ENCODE measurements around the gene ZBTB16.
A peak's percentile ranks its signal among the peaks of the same experiment; 100 is the strongest.

The ZBTB16 gene

DNA sequence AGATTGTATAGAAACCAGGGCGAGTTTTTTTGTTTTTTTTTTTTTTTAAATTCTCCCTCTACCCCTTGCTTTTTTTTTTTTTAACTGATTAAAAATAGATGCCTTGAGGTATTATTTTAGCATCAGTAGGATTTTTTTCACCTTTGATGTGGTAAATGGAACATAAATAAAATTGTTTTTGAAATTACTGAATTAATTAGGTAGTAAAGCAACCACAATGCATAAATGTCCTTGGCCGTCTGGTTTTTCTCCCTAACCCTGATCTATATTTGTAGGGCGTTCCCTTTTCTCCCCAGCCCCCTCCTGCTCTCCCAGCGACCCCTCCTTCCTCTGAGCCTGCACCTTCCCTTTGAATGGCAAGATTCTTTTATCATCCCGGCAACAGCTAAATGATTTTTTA is 107.8 kb downstream of the ZBTB16 start:
- DNase-seq (ENCODE audit: low read depth in 3 of 3), result no peak

DNA sequence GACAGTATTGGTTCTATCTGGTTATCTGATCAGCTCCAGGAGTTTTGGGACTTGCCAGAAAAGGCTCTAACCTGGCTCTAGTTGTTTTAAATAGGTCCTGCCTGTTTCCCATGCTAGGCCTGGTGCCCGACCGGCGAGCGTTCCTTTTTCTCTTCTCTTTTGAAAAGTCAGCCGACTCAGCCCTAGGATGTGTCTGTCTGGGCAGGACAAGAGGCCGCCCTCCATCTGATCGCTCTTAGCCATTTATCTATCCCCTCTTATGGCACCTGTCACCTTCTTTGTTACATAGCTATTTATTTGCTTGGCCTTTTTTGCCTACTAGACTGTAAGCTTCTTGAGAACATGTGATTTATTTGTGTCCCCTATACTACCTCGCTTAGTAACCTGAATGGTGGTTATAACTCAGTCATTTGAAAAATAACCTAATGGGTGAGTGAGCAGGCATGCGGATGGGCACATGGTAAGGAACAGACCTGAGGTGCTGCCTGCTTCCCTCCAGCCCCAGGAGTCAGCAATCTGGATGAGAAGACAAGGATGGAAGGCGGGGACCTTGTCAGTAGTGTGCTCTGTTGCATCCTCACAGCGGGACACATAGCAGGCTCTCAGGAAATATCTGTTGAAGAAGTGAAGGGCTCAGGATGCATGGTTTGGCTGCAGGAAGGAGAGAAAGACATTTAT is 108.4 kb downstream of the ZBTB16 start:
- DNase-seq (ENCODE audit: low read depth in 3 of 3), result no peak

DNA sequence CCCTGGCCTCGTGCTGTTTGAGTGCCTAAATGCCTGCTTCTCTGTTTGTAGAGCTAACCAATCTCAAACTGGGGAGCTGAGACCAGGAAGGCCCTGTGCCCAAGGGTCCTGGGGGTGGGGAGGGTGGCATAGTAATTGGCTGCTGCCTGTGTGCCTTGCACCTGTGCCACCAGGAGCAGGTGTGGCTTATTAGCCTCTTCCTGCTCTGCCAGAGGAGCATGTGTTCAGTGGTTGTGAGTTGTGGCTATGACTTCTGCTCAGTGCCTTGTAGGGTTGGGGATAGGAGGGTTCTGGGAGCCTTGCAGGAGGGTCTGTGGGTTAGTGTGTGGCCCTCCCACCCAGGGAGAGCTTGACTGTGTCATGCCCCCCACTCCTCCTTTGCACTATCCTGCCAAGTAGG is 109.2 kb downstream of the ZBTB16 start:
- DNase-seq (ENCODE audit: low read depth in 3 of 3), result no peak

DNA sequence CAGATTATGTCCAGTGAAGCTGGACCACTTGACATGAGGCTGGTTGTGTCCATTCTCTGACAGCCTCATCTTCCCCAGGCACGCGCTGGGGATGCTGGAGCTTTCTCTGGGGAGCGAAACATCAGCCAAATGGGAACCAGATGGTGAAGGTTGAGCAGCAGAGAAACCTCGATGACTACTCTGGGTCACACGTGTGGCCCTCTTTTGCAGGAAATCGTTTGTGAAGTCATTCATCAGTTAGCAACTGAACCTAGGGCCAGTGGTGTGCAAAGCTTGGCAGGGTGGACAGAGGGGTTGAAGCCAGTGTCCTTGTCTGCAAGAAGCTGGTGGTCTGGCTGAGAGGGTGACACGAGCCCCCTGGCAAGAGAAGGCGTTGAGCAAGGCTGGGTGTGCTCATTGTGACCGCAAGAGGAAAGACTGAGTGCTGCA is 109.8 kb downstream of the ZBTB16 start:
- no peak for DNase-seq (ENCODE audit: low read depth in 3 of 3)

DNA sequence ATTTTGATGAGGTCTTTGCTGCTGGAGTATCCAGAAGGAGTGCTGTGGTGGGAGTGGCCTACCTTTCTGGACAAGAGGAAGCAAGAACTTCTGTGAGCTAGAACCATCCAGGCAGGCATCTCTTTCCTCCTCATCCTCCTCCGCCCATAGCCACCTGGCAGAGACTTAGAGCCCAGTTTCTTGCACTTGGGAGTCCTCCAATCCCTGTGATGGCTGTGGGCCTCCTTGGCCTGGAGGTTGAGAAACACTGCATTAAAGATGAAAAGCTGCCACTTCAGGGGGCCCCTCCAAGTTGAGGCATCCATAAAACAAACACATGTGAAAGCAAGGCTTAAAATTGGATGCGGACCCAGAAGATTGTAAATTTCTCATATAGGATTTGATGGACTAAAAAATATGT is 110.3 kb downstream of the ZBTB16 start:
- DNase-seq (ENCODE audit: low read depth in 3 of 3), result no peak

DNA sequence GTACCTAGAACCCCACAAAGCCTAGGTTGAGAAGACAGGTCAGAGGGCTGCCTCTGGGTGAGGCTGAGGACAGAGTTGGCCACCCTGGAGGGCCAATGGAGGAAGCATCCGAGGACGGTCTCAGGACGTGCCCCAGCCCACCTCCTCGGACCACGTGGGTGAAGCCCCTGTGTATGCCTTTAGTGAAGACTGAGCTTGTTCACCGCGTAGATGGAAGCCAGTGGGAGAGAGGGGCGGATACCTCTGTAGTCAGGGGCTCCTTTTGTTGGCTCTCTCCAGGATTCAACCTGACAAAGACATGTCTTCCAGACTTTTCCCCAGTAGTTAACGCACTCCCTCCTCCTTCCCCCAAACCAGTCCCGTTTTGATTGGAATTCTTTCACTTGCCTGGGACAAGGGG is 110.7 kb downstream of the ZBTB16 start:
- no peak for DNase-seq (ENCODE audit: low read depth in 3 of 3)

DNA sequence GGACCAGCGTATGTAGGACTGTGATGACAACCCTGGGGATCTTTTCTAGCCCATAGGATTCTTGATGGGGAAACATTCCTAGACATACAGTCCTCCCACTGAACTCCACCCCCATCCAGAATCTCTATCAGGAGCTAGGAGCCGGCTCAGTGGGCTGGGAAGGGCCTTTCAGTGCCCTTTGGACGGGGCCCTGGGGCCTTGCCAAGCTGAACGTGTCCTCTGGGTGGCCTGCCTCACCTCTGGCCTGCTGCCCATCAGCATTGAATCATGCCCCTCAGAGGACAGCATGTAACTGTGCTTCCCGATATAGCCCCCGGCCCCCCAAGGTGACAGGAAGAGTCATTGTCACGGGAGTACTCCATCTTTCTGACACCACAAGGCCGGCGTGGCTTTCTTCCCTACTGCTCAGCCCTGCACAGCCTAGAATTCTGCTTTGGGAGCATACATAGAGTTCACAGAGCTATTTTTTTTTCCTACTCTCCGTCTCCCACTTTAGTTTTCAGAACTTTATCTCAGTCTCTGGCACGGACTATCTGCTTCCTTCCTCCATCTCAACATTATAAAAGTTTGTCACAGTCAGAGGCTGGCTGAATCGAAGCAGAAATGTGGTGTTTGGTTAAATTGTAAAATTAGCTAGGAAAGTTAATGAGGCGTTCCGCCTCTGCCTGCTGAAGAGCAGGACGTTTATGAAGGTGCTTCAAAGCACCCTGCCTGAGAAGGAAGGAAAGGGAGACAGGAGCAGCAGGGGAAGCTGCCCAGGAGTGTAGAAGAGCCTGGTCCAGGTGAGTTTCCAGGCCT is 111.9 kb downstream of the ZBTB16 start:
- no peak for DNase-seq (ENCODE audit: low read depth in 3 of 3)

DNA sequence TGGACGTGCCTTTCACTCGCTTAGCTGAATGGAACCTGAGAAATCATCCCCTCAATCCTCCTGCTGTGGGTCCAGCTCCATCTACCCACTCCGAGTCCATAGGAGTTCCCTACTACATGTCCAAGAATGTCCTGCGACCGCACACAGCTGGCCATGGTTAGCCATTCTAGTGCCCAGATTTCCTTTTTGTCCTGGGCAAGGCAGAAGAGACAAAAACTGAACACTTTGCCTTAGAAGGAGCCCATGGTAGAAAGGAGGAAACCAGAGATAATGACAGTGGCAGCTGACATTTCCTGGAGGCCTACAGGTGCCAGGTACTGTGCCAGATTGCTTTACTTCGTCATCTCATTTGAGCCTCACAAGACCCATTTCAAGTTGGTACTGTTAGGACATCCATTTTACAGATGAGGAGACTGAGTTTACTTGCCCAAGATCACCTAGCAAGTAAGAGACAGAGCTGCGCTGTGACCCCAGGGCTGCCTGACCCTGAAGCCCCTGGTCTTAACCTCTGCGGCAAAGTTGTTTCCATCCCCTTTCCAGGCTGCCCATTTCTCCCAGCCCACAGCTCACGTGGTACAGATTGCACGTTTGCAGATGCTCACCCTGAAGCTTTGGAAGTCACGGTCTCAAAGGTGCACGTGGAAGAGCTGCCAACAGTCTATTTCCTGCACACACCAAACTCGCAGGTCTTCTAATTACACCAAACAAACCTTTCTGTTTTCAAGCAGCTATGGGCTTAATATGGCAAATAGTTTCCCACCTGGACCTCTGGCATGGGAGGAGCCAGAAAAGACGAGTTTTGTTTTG is 112.7 kb downstream of the ZBTB16 start:
- no peak for DNase-seq (ENCODE audit: low read depth in 3 of 3)

DNA sequence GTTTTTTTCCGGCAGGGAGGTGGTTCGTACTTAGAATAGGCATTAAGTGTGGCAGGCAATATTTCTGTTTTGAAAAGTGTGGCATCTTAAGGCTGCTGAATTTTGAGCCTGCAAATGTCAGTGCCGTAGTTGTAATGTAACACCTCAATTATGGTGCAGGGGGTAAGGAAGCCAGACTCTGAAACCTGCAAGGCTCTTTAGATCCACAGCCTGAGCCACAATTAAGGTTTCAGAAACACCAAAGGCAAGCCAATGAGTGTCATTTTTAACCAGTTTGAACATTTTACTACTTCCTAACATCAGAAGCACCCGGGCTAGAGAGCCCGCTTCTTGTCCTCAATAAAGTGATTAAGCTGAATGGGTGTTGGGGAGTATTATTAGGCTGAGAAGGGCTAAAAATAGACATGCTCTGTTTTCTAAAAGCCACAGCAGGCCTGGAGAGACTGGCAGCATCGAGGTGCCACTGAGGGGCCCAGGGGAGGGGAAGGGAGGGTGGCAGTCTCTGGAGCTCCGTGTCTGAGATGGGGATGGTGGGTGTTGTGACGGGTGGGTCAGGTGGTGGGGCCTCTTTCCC is 113.4 kb downstream of the ZBTB16 start:
- DNase-seq (ENCODE audit: low read depth in 3 of 3), result no peak

DNA sequence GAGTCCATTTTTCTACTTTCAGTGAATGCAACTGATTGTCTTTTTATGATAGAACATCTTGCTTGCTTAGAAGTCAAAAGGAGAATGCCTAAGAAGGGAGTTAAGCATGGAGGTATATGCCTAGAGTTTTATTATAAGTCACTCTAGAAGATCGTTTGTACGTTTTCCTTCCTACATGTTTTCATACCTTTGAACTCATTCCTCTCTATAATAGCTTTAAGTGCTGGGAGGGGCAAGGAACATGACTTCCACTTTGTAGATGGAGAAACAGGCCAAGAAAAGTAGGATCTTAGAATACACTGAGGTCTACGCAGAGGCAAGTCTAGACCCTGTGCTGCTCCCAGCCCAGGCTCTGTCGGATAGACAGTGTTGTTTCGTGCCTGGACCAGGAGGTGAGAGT is 114.3 kb downstream of the ZBTB16 start:
- no peak for DNase-seq (ENCODE audit: low read depth in 3 of 3)

DNA sequence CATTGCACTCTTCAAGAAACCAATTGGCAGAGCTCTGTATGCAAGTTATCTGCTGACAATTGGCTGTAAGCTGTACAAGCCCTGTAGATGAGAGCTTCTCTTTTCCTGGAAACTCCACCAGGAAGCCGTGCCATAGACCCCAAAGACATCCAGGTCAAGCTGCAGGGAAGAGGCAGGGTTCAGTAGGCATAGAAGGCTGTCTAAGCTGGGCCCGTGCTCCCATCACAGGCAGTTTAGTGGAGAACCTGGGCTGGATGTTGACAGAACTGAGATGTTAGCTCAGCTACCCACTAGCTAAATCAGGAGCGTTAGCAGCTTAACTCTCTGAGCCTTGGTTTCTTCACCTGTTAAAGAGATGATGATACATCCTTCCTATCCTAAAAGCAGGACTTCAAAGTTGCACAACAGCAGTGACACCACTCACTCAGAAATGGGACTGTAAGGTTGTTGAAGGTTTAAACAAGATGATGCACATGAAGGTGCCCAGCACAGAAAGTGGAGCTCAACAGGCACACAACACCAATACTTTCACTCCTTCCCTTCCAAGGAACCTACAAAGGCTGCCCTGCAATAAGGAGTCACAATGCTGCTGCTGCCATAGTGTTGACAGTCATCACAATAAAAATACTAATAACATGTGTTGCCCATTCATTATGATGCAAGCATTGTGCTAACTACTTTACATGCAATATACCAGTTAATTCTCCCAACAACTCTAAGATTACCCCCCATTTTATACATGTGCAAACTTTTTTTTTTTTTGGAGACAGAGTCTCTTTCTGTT is 115.4 kb downstream of the ZBTB16 start:
- no peak for DNase-seq (ENCODE audit: low read depth in 3 of 3)

DNA sequence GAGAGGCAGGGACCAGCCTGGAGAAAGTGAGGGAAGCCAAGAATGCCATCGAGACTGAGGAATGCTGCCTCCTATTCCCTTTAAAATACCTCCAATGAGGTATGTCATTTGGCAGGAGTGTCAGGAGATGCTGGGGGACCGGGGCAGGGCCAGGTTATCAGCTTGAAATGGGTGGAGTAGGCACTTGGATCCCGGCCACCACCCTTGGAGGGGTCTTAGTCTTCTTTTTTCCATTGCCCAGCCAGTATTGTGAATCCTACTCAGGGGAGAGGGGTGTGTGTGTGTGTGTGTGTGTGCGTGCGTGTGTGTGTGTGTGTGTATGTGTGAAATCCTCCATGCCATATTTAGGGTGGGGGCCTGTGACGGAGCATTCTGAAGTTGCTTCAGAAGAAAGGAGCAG is 116.2 kb downstream of the ZBTB16 start:
- no peak for DNase-seq (ENCODE audit: low read depth in 3 of 3)

DNA sequence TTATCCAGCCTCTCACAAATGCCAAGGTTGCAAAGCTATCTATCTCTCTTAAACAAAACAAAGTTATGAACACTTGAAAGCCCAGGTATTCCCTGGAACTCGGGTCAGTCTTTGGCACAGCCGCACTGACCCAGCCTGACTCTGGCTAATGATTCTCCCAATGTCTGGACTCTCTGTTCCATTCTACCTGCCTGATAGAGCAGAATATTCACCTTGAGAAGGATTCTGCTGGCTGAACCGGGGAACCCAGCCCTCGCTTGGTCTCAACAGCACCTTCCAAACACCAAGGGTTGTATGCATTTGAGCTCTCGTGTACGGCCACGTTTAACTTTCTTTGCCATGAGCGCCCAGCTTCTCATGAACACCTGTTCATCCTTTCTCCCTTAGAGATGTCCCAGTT is 116.8 kb downstream of the ZBTB16 start:
- no peak for DNase-seq (ENCODE audit: low read depth in 3 of 3)

DNA sequence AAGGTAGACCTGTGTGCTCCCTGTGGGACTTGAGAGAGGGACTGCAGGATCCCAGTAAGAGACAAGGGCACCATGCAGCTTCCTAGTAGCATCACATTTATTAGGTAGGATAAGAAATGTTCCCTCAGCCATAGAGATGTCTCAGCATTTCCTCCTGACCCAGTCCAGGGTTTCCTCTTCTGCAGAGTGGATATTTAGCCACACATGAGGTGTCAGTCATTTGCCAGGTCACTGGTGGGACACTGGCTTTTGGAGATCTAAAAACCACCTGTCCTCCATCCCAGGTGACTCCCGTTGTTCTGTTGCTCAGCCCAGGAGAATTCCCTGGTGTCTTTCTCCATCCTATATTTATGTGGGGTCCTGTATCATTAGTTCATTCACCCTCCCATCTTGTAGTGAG is 119.1 kb downstream of the ZBTB16 start:
- no peak for DNase-seq (ENCODE audit: low read depth in 3 of 3)

DNA sequence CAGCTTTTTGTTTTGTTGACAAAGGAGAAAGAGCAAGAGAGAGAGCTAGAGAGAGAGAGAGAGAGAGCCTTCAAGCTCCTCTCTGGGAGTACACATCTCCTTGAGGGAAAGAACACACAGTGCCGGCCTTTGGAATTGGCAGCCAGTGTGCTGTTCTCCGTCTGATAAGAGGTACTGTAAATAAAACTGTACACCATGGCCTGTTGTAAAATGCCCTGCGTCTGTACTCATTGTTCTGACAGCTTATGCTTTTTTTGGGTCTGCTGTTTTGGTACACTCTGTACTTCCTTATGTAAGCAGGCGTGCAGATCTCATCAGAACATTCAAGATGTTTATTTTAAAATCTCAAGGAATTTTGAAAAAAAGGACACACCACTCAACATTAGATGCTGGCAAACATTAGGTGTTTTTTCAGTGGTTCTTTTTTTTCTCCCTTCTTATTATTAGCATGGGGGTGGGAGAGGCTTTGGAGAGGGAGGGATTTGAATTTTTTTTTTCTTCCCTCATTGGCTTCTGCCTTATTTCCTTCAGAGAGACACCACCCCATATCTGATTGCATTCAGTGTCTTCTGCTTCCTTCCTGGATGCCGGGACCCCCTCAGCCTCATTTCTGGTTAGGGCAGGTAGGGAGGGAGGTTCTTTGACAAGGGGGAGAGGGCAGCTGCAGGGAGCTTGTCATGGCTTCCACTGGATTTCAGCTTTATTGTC is 119.9 kb downstream of the ZBTB16 start:
- no peak for DNase-seq (ENCODE audit: low read depth in 3 of 3)

DNA sequence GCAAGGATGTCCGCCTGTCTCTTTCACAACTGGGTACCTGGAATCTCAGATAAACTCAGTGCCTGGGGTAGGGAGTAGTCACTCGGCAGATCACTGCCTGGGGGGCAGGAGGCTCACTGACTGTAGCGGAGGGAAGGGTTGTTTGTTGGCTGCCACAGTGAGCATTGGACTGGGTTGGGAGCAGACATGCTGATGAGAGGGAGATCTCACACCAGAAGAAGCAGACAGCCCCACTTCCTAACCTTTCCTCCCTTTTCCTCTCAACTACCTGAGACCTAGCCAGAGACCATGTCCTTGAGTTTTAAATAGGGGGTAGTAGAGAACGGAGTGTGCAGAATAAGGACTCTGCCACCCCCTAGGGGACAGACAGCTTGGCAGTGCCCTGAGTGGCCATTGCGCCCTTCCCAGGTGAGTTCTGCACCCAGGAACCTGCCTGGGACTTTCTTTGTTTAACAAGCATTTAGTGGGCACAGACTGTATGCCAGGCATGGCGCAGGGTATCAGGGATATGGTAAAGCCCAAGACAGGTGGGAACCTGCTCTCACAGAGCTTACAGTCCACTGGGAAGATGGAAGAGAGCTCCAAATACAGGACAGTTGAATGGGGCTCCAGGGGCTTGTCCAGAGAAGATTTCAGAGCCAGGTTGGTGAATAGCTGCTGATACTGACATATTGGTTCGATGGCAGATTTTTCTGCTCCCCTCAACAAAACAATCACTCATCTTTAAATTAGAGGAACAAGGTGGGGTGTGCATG is 121.0 kb downstream of the ZBTB16 start:
- no peak for DNase-seq (ENCODE audit: low read depth in 3 of 3)

DNA sequence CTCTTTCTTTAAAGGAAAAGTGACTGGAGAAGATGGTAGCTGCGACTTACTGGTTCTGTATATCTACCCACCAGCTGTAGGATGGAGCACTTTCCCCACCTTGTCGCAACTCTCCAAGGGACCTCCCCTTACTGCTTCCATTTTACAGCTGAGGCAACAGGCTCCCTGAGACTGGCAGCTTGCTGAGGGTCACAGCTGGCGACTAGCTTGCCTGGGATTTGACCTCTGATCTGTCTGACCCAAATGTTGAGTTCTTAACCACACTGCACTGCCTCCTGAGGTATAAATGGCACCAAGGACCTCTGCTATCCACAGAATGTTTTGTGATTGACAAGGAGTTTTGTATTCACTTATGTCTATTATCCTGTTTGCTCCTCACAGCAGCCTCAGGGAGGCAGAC is 121.7 kb downstream of the ZBTB16 start:
- DNase-seq (ENCODE audit: low read depth in 3 of 3), result no peak

DNA sequence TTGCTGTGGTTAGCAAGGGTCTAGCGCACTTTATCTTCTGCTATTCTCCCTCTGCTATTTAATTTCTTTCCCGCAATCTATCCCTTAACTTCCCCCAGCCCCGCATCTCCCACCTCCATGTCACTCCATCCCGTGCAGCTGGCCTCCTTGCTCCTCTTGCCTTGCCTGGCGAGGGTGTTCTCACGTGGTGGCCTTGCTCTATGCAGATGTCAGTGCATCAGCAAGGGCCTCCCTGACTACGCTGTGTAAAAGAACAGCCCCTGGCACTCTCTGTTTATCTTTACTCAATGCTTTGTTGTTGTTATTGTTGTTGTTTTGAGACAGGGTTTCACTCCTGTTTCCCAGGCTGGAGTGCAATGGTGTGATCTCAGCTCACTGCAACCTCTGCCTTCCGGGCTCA is 122.2 kb downstream of the ZBTB16 start:
- DNase-seq (ENCODE audit: low read depth in 3 of 3), result no peak

DNA sequence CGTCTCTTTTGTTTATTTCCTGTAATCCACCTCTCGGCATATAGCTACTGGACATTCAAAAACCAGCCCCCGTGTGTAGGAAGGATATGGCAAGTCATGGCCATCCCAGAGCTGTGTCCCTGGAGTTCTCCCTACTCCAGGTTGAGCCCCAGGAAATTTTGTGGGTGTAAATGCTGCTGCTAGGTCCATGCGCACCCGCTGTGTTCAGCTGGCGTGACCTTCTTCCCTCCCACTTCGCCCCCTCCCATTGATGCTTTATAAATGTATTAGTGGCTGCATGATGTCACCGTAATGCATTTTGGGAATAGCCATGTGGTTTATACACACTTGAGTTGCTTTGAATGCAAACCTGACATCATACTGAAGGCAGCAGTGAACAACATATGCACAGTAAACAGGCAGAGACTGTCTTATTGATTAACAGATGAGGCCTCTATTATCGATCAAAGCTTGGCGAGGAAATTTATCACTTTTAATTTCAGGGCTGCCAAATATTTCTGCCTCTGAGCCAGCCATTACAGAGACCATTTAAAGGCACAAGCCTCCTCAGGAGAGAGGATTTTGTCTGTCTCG is 123.0 kb downstream of the ZBTB16 start:
- no peak for DNase-seq (ENCODE audit: low read depth in 3 of 3)

DNA sequence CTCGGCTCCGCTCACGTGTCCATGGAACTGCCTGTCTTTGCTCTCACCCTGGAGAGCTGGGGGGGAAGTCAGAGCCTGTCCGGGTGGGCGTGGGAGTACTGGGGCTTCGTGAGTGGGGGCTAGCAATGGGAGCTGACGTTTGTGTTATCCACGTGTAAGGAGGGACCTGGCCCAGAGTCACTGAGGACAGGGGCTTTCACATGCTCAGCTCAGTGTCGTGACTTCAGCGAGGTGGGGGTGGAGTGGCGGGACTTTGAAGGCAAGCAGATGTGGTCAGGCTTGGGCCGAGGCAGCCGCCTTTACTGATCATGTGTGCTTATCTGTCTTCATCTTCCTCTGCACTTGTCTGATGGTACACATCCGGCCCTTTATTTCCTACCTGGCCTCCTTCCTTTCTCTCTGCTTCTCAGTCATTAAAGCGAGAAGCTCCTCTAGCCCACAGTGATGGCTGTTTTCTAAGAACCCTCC is 123.6 kb downstream of the ZBTB16 start:
- DNase-seq (ENCODE audit: low read depth in 3 of 3), result peak; percentile 16 to 49 (median 27)
